ENCODE measurements around the gene RIMS1.
"Not testable (repeated sequence)": the region's sequence is repeated elsewhere in the genome, so short reads cannot be mapped to it uniquely, and the experiment has no call there.

Gene RIMS1

GRCh38 chr6:72246926-72247325 is 360.6 kb downstream of the RIMS1 start:
- no peak for DNase-seq (ENCODE audit: low read depth)

DNA sequence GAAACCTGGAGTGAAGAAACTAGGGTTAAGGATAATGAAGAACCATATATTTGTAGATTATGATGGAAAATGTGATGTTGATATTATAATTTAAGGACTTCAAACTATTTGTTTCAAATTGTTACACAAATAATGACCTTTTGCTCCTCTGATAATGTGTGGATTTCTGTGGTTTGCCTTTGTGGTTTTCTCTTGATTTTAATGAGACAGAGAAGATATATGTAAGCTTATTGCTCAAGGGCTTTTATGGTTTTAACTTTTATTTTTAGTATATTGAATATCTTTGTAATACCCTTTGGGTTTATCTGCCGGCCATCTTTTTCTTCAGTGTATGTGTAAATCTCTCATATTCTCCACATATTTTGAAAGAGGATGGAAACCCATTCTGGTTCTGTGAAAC is 362.3 kb downstream of the RIMS1 start:
- DNase-seq (ENCODE audit: low read depth) = no peak

DNA sequence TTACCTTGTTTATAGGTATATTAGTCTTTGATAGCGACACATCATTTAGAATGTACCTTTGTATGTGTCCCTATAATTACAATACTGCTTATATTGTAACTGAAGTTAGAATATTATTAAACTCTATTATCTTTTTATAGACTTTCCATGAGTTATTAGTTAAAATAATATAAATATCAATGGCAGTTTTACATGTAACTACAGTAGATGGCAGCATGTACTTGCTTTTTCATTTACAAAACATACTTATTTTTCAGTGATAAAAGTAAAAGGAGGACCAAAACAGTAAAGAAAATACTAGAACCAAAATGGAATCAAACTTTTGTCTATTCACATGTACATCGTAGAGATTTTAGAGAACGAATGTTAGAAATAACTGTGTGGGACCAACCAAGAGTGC is 364.3 kb downstream of the RIMS1 start:
- no peak for DNase-seq (ENCODE audit: low read depth)

- DNase-seq (ENCODE audit: low read depth) = no peak
Observed at GRCh38 chr6:72260489-72260888, 374.1 kb downstream of the RIMS1 start.

GRCh38 chr6:72261554-72261953 is 375.2 kb downstream of the RIMS1 start:
- DNase-seq (ENCODE audit: low read depth) = no peak

DNA sequence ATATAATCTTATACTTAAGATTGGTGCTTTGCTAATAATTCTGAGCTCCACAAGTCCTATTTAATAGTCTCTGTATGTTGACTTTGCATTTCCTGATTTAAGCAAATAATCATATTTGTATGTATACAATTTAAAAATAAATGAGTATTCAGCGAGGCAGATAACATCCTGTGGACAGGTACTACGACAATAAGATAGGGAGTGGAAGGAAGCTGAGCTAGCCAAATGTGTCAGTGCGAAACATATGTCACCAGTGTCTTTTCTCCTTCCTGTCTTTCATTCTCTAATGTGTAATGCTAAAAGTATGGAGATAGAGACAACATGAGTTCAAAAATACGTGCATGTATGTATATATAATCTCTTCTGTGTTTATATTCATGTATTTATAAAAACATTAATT is 375.9 kb downstream of the RIMS1 start:
- no peak for DNase-seq (ENCODE audit: low read depth)

GRCh38 chr6:72267470-72267869 is 381.1 kb downstream of the RIMS1 start:
- no peak for DNase-seq (ENCODE audit: low read depth)

DNA sequence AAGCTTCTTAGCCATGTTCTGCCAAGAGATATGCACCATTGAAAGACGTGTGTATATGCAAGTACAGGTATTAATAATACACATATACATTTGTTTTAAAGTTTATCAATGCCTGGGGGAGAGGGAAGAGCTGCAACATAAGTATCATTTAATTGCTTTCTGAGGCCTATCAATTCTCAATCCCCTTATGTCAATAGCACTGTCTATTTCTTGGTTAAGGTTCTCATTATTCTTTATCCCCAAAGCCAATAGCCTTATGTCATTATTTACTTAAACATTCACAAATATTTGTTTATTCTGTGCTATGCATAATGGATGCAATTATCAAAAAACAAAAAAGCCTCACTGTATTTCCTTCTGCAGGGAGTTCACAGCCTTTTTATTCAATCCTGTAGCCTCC is 385.2 kb downstream of the RIMS1 start:
- DNase-seq (ENCODE audit: low read depth) = no peak

DNA sequence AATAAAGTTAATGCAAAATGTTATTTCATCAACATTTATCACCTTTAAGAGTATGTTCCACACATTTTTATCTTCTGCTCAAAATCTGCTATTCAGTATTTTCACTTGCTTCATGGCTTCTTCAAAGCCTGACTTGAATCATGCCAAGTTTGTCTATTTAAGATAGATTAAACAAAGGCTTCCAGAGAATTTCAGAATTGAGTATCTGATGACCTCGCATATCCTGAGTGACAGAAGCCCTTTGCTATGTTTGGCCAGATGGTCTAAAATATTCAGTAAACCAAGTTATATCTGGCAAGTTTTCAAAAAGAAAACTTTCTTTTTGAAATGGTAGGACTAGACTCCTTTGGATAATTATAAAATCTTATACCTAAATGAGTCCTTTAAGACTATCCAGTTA is 386.6 kb downstream of the RIMS1 start:
- DNase-seq (ENCODE audit: low read depth) = no peak

GRCh38 chr6:72275888-72276287 is 389.5 kb downstream of the RIMS1 start:
- DNase-seq (ENCODE audit: low read depth) = no peak

GRCh38 chr6:72282201-72282600 is 395.9 kb downstream of the RIMS1 start:
- DNase-seq (ENCODE audit: low read depth) = no peak

- no peak for DNase-seq (ENCODE audit: low read depth)
Observed at GRCh38 chr6:72283571-72283970, 397.2 kb downstream of the RIMS1 start.

DNA sequence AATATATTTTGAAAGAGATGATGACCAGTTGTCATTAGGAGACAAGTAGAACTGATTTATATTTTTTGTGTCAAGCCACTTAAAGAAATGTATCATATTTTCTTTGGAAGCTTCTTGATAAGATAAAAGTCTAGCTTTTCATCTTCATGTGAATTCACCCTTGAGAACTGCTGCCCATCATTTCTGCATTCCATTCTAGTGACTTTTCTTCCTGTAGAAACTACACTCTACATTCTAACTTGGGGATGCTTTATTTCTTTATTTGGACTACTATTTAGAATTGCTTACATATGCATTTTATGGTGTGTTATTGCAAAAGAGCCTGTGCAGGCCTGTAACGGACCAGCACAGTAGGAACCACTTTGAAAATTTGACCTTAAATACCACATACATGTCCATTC is 400.6 kb downstream of the RIMS1 start:
- no peak for DNase-seq (ENCODE audit: low read depth)

GRCh38 chr6:72287801-72288200 is 401.5 kb downstream of the RIMS1 start:
- no peak for DNase-seq (ENCODE audit: low read depth)

- DNase-seq (ENCODE audit: low read depth) = no peak
Observed at GRCh38 chr6:72288592-72288991, 402.2 kb downstream of the RIMS1 start.

- DNase-seq (ENCODE audit: low read depth) = no peak
Observed at GRCh38 chr6:72290620-72291019, 404.3 kb downstream of the RIMS1 start.

DNA sequence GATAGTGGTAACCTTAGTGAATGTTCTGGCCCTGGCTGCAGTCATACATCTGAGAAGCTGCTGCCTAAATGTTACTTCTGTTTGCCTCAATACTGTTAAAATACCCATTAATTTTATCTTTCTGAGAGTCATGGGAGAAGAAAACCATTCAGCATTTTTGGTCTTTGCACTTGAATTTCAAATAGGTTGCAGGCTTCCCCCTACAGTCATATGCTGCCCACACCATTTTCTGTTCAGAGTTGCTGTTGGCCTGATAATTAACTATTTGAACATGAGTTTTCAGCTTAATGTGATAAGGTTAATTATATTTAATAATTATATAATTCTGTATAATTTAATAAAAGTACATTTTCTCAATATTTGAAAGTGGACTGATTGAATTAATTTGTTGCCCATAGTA is 410.0 kb downstream of the RIMS1 start:
- no peak for DNase-seq (ENCODE audit: low read depth)

GRCh38 chr6:72305971-72306370 is 419.6 kb downstream of the RIMS1 start:
- no peak for DNase-seq (ENCODE audit: low read depth)

GRCh38 chr6:72316675-72317380 is 430.5 kb downstream of the RIMS1 start:
- no peak for DNase-seq (ENCODE audit: low read depth)

DNA sequence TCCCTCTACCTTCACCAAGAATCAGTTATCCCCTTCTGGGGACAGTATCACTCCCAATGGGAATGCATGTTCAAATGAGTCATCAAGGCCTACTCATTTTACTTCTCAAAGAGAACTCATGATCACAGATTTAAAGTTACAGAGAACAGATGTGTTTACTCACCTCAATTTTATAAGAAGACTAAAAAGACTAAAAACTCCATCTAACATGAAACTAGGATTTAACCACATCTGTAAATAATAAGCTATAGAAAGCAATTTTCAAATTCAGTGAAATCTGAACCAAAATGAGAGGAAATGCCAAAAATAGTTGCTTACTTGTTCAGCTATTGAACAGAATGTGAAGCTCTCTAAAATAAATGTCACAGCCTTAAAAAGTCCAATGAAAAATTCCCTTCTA is 435.4 kb downstream of the RIMS1 start:
- DNase-seq (ENCODE audit: low read depth) = no peak

DNA sequence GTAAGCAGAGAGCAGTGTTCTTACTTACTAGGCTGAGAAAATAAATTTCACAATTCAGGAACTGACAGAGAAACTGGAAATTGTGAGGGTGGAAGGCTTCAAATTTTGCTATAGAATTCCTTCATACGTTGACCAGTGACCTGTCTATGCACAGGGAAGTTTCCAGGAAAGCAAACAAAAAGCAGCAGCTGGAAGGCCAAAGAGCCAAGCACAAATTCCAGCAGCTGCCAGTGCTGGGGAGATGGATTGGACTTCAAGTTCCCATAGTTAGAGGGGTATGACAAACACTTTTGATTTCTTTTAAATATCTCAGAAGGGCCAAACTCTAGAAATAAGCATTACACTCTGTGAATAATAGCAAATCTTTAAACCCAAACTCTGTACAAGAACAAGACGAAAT is 436.4 kb downstream of the RIMS1 start:
- DNase-seq (ENCODE audit: low read depth) = no peak

DNA sequence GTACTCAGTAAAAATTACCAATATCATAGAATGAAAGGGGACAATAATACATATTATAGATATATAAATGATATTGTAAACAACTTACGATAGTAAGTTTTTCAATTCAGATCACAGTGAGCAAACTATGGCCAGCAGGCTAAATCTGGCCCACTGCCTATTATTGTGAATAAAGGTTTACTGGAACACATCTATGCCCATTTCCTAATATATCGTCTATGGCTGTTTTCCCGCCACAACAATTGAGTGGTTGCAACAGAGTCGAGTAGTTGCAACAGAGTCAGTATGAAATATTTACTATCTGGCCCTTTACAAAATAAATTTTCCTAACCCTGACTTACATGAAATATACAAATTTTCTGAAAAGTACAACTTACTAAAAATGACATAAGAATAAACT is 438.2 kb downstream of the RIMS1 start:
- no peak for DNase-seq (ENCODE audit: low read depth)

DNA sequence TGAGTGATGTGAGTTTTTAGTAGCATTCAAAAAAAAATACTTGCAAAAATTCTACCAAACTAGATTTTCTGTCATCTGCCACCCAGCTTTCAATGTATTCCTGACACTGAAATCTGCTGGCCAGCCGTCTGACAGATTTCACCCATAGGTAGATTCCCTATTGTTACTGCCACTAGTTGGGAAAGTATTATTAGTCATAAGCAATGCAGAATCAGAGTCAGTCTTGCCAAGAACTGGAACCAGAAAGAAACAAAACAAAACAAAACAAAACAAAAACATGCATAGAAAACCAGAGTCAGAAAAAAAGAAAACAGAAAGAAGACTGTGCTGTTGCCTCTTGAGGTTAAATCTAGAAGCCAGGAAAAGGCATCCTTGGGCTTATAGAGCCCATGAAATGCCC is 442.4 kb downstream of the RIMS1 start:
- no peak for DNase-seq (ENCODE audit: low read depth)

DNA sequence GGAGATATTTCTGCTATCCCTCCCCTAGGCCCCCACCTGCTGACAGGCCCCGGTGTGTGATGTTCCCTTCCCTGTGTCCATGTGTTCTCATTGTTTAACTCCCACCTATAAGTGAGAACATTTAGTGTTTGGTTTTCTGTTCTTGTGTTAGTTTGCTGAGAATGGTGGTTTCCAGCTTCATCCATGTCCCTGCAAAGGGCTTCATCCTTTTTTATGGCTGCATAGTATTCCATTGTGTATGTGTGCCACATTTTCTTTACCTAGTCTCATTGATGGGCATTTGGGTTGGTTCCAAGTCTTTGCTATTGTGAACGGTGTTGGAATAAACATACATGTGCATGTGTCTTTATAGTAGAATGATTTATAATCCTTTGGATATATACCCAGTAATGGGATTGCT is 448.9 kb downstream of the RIMS1 start:
- not testable (repeated sequence) for DNase-seq (ENCODE audit: low read depth)

GRCh38 chr6:72348926-72349325 is 462.6 kb downstream of the RIMS1 start:
- no peak for DNase-seq (ENCODE audit: low read depth)
